AG04449 (cell line): ENCODE data around the gene ESPNL.

Experiments
- CTCF ChIA-PET: fragments of 350-600 bp; formaldehyde crosslinking; extraction: SDS; loops from one replicate; lab custom pipeline; 2021; ENCODE audit warnings: antibody characterized with exemption; lab: Yijun Ruan, JAX
- POLR2A ChIA-PET: fragments of 400-600, 350-600 bp; formaldehyde crosslinking; extraction: SDS; loops from one replicate; lab custom pipeline; 2020; ENCODE audit warnings: antibody characterized with exemption, inconsistent platforms; lab: Yijun Ruan, JAX
- DNase-seq: peaks from one replicate; pipeline ENCODE4 v3.0.0-alpha.2; 2010; ENCODE audit warnings: low read depth, low spot score
- H3K4me3 ChIP-seq: 2 replicates; pipeline ENCODE4 v1.5.1; 2011; ENCODE audit warnings: low read depth, mild to moderate bottlenecking, control low read depth, low read length
- TF ChIP-seq, protein P1 (sequence below): IDR thresholded peaks from one replicate; pipeline ENCODE4 v1.5.1; 2011; ENCODE audit warnings: mild to moderate bottlenecking, moderate library complexity, low read length, control low read depth, inconsistent platforms; ENCODE audit not compliant: insufficient read depth; ENCODE audit errors: missing control alignments

Gene ESPNL

DNA sequence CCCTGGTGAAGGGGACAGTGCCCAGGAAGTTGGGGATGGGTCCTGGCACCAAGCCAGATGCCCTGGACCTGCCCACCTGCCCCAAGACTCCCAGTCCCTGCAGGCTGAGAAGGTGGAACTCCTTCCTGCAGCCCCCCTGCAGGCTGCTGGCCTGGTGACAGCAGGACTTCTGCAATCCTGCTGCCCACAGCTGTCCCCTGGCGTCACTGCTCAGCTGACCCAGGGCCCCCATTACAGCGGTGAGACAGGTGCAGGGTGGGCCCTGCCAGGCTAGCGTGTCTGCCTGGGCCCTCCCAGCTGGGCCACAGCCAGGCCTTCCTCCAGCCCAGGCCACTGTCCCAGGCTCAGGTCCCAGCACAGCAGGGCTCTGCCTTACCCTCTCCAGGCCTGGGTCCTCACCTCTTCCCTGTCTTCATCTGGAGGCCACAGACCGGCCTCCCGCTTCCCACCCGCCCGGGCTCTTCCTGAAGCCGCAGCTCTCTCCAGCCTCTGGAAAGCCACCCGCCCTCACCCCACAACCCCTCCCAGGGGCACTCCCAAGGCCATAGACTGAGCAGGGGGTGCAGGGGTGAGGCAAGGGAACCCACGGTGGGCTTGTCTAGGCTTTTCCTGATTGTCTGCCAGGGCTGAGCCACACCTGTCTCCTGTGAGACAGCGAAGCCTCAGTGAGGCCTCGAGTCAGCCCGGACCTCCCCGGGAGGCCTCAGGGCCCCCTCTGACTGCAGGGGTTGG, 49.9 kb downstream of the ESPNL start:
- ChIA-PET CTCF (interaction anchor here (1.4 to 1.8 kb wide), 2 partner anchors 11 kb away, joined by 3 to 6 read pairs; no protein-coding TSS in a partner anchor), POLR2A (no interaction called here)
- TF ChIP-seq, protein P1, sequence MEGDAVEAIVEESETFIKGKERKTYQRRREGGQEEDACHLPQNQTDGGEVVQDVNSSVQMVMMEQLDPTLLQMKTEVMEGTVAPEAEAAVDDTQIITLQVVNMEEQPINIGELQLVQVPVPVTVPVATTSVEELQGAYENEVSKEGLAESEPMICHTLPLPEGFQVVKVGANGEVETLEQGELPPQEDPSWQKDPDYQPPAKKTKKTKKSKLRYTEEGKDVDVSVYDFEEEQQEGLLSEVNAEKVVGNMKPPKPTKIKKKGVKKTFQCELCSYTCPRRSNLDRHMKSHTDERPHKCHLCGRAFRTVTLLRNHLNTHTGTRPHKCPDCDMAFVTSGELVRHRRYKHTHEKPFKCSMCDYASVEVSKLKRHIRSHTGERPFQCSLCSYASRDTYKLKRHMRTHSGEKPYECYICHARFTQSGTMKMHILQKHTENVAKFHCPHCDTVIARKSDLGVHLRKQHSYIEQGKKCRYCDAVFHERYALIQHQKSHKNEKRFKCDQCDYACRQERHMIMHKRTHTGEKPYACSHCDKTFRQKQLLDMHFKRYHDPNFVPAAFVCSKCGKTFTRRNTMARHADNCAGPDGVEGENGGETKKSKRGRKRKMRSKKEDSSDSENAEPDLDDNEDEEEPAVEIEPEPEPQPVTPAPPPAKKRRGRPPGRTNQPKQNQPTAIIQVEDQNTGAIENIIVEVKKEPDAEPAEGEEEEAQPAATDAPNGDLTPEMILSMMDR = no peak
- no peak overlapping the region for H3K4me3 ChIP-seq
- DNase-seq = no peak

GRCh38 chr2:238150686-238151085, 50.5 kb downstream of the ESPNL start:
- H3K4me3 ChIP-seq = no peak overlapping the region
- DNase-seq = no peak
- ChIA-PET POLR2A (no interaction called here), CTCF (interaction anchor here (1.8 to 2.5 kb wide), 2 partner anchors 10 to 112 kb away, joined by 6 read pairs; no protein-coding TSS in a partner anchor)
- TF ChIP-seq, protein P1 = no peak

DNA sequence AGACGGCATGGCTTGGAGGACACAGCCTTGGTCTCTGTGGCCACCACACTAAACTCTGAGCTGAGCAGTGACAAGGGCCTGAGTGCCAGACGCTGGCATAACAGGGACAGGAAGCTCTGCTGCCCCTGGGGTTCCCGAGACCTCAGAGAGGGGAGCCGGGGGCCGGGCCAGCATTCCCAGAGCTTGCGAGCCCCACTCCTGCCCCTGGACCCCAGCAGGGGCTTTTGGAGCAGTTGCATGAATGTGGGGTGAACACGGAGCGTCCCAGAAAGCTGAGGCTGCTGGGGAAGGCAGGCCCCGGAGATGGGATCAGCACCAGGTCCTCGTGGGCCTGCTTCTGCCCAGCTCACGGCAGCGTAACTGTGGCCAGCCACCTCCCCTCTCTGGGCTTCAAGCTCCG, 51.1 kb downstream of the ESPNL start:
- H3K4me3 ChIP-seq = no peak overlapping the region
- TF ChIP-seq, protein P1 = no peak
- POLR2A ChIA-PET = no interaction called here
- no peak for DNase-seq
- CTCF ChIA-PET = interaction anchor here (0.9 to 2.5 kb wide), 4 partner anchors 9 to 112 kb away, joined by 3 to 6 read pairs (median 5); no protein-coding TSS in a partner anchor

GRCh38 chr2:238151628-238152235, 51.6 kb downstream of the ESPNL start:
- no peak for DNase-seq
- TF ChIP-seq, protein P1 = no peak
- POLR2A ChIA-PET = no interaction called here
- H3K4me3 ChIP-seq = no peak overlapping the region
- CTCF ChIA-PET = interaction anchor here (0.9 to 2.5 kb wide), 5 partner anchors 9 to 111 kb away, joined by 3 to 6 read pairs (median 4); no protein-coding TSS in a partner anchor

GRCh38 chr2:238152771-238153688, 52.9 kb downstream of the ESPNL start:
- CTCF ChIA-PET = interaction anchor here (1.3 to 2.5 kb wide), 3 partner anchors 11 to 110 kb away, joined by 4 to 6 read pairs (median 4); no protein-coding TSS in a partner anchor
- TF ChIP-seq, protein P1 = no peak

More at GRCh38 chr2:238152771-238153688, 52.9 kb downstream of the ESPNL start:
- DNase-seq = no peak
- no peak overlapping the region for H3K4me3 ChIP-seq
- POLR2A ChIA-PET = no interaction called here
